Right forelimb (tissue), 1 donor: ENCODE measurements around the gene METTL6.
"Not testable (repeated sequence)": the region's sequence is repeated elsewhere in the genome, so short reads cannot be mapped to it uniquely, and the experiment has no call there.

Source experiments
- DNase-seq: peaks from one replicate; pipeline ENCODE4 v3.0.0-alpha.2; 2018

Gene METTL6

GRCh38 chr3:15450438-15451215, 23.3 kb upstream of the METTL6 start:
- DNase-seq = no peak

- DNase-seq = no peak
Observed at GRCh38 chr3:15449489-15450224, 22.3 kb upstream of the METTL6 start.

- no peak for DNase-seq
Observed at GRCh38 chr3:15443826-15444524, 16.6 kb upstream of the METTL6 start.

- DNase-seq = no peak
Observed at GRCh38 chr3:15440891-15441290, 13.5 kb upstream of the METTL6 start.

- DNase-seq = no peak
Observed at GRCh38 chr3:15439476-15439875, 12.1 kb upstream of the METTL6 start.

- no peak for DNase-seq
Observed at GRCh38 chr3:15438983-15439382, 11.6 kb upstream of the METTL6 start.

GRCh38 chr3:15436246-15436645, 8.9 kb upstream of the METTL6 start:
- DNase-seq = no peak

GRCh38 chr3:15434756-15435155, 7.4 kb upstream of the METTL6 start:
- DNase-seq = no peak

GRCh38 chr3:15433531-15433930, 6.2 kb upstream of the METTL6 start:
- DNase-seq = no peak

- DNase-seq = no peak
Observed at GRCh38 chr3:15431256-15431837, 4.0 kb upstream of the METTL6 start.

- DNase-seq = no peak
Observed at GRCh38 chr3:15430624-15431023, 3.3 kb upstream of the METTL6 start.

GRCh38 chr3:15429080-15429479, 1.7 kb upstream of the METTL6 start:
- DNase-seq = no peak

GRCh38 chr3:15428539-15428938, 1.2 kb upstream of the METTL6 start:
- DNase-seq = no peak

- no peak for DNase-seq
Observed at GRCh38 chr3:15427981-15428380, 637 bp upstream of the METTL6 start.

GRCh38 chr3:15426579-15427118, 695 bp downstream of the METTL6 start:
- DNase-seq = no peak

- no peak for DNase-seq
Observed at GRCh38 chr3:15420871-15421270, 6.5 kb downstream of the METTL6 start.

GRCh38 chr3:15410966-15411365, 16.4 kb downstream of the METTL6 start:
- DNase-seq = not testable (repeated sequence)

- DNase-seq = no peak
Observed at GRCh38 chr3:15409774-15410173, 17.6 kb downstream of the METTL6 start.

- no peak for DNase-seq
Observed at GRCh38 chr3:15409239-15409638, 18.1 kb downstream of the METTL6 start.

GRCh38 chr3:15405448-15406050, 21.8 kb downstream of the METTL6 start:
- DNase-seq = no peak

GRCh38 chr3:15404767-15405166, 22.6 kb downstream of the METTL6 start:
- no peak for DNase-seq

- no peak for DNase-seq
Observed at GRCh38 chr3:15403965-15404364, 23.4 kb downstream of the METTL6 start.

GRCh38 chr3:15403495-15403894, 23.8 kb downstream of the METTL6 start:
- peak; percentile 59 for DNase-seq
